ENCODE results near the gene BAIAP2.

The BAIAP2 gene

DNA sequence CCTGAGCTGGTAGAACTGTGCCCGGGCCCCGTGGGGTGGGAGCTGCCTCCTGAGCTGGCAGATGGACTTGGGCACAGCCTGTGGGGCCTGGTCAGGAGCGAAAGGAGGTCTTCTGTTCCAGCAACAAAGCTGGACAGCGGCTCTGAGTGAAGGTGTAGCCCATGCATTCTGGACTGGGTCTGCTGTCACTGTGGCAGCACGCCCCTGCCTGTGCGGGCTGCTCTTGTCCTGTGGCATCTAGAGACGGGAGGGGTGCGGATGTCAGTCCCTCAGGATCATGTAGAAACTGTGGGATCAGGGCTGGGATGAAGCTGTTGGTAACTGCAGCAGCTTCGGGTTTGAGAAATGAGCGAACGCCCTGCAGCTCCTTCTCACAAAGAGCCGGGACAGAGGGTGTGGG lies 19.4 kb downstream of the BAIAP2 start:
- TF ChIP-seq Cebpa-rat (IDR thresholded peaks at IDR 0.05): no peak
- Histone ChIP-seq H4K20me1 (peaks cover 0 to 63% (median 19%) of the 10 kb centered on the region in 11 experiments; a peak in 15 of 22 replicates), H3K9me3 (replicated peaks in 1 of 11) (no peaks in the 10 kb centered on the region), H3K36me3 (no peaks in the 10 kb centered on the region), H3K4me2 (peak overlapping the region in 6 of 11 experiments; percentile 48 to 60 (median 54); a peak in 8 of 22 replicates), H3K27me3 (peaks cover 32 to 90% (median 73%) of the 10 kb centered on the region in 11 experiments), H3K4me3 (no peak overlapping the region), H3K9ac (no peak overlapping the region), H3K4me1 (peaks cover 40 to 84% (median 66%) of the 10 kb centered on the region in 10 experiments), H3K27ac (no peak overlapping the region)

DNA sequence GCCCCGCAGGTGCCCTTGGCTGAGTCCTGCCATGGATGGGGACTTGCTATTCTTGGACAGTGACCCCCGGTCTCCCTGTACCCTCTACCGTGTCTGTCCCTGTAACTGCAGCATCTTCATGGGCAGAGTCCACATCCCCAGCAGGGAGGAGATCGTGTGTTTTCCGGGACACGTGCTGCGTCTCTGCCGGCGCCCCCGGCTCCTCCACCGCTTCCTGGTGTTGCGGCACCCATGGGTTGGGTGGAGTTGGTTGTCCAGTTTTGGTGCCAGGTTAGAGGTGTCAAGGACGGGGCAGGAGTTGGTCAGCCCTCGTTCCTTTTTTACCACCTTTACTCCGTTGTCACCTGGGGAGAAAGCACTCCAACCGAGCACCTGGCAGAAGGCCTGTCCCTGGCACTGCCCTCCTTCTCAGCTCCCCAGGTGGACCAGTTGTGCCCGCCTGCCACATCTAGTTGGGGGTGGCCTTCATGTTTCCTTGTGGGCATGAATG lies 20.0 kb downstream of the BAIAP2 start:
- H3K36me3 ChIP-seq: no peaks in the 10 kb centered on the region
- H3K27ac ChIP-seq: no peak overlapping the region
- H3K4me1 ChIP-seq: peaks cover 39 to 83% (median 63%) of the 10 kb centered on the region in 10 experiments
- peak overlapping the region in 8 of 11 experiments; percentile 25 to 60 (median 51); a peak in 14 of 22 replicates for H3K4me2 ChIP-seq
- H3K4me3 ChIP-seq: no peak overlapping the region
- no peak overlapping the region for H3K9ac ChIP-seq
- H4K20me1 ChIP-seq: peaks cover 0 to 56% (median 16%) of the 10 kb centered on the region in 11 experiments; a peak in 15 of 22 replicates
- peaks cover 28 to 90% (median 73%) of the 10 kb centered on the region in 11 experiments for H3K27me3 ChIP-seq
- H3K9me3 ChIP-seq (replicated peaks in 1 of 11): no peaks in the 10 kb centered on the region
- no peak for TF ChIP-seq Cebpa-rat (IDR thresholded peaks at IDR 0.05)

DNA sequence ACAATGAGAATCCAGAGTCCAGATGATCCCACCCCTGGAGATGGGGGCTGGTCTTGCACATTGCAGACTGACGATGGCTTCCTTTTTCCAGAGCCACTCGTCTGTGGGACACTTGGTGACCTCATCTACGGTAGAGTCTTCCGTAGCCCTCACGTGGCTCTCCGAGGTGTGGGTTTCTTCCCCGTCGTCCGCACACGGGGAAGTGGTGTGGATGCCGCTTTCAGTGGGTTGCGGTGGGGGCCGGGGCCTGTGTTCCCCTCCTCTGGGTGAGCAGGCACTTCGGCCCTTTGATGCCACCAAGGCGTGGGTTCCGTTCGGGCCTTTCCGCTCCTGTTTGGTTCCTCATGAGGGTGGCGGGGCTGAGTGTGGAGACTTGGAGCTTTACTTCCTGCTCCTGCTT lies 21.4 kb downstream of the BAIAP2 start:
- TF ChIP-seq Cebpa-rat (IDR thresholded peaks at IDR 0.05): no peak
- H3K27ac ChIP-seq: no peak overlapping the region
- H3K4me3 ChIP-seq: no peak overlapping the region
- no peaks in the 10 kb centered on the region for H3K36me3 ChIP-seq
- peaks cover 0 to 43% (median 9%) of the 10 kb centered on the region in 11 experiments; a peak in 11 of 22 replicates for H4K20me1 ChIP-seq
- peak overlapping the region in 3 of 11 experiments; percentile 48 to 60 (median 59); a peak in 4 of 22 replicates for H3K4me2 ChIP-seq
- H3K4me1 ChIP-seq: peaks cover 25 to 83% (median 63%) of the 10 kb centered on the region in 10 experiments
- no peak overlapping the region for H3K9ac ChIP-seq
- peaks cover 33 to 90% (median 74%) of the 10 kb centered on the region in 11 experiments for H3K27me3 ChIP-seq
- no peaks in the 10 kb centered on the region for H3K9me3 ChIP-seq (replicated peaks in 1 of 11)

GRCh38 chr17:81057079-81057730 lies 22.3 kb downstream of the BAIAP2 start:
- peaks cover 16 to 81% (median 58%) of the 10 kb centered on the region in 10 experiments for H3K4me1 ChIP-seq
- peaks cover 0 to 37% (median 5%) of the 10 kb centered on the region in 11 experiments; a peak in 10 of 22 replicates for H4K20me1 ChIP-seq
- TF ChIP-seq Cebpa-rat (IDR thresholded peaks at IDR 0.05): no peak
- H3K9ac ChIP-seq: peak overlapping the region in 2 of 11 experiments; percentile 3 to 12; a peak in 3 of 22 replicates
- no peaks in the 10 kb centered on the region for H3K36me3 ChIP-seq
- H3K27me3 ChIP-seq: peaks cover 40 to 90% (median 74%) of the 10 kb centered on the region in 11 experiments
- H3K4me2 ChIP-seq: peak overlapping the region in 10 of 11 experiments; percentile 2 to 57 (median 22); a peak in 12 of 22 replicates
- H3K4me3 ChIP-seq: no peak overlapping the region
- H3K9me3 ChIP-seq (replicated peaks in 1 of 11): no peaks in the 10 kb centered on the region
- no peak overlapping the region for H3K27ac ChIP-seq

DNA sequence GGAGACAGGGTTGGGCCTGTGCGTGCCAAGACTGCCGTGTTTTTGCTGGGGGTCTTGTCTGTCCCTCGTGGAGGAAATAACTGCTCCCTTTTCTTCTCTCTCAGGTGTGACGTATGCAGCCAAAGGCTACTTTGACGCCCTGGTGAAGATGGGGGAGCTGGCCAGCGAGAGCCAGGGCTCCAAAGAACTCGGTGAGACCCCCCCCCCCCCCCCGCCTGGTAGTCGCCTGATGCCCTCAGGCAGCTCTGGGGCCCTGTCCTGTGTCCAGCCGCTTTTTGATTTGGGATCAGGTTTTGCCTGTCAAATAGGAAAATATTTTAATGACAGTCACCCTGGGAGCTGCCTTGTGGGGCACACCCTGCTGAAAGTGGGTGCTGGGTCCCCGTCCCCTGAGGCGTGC lies 22.8 kb downstream of the BAIAP2 start:
- no peak overlapping the region for H3K27ac ChIP-seq
- H3K9me3 ChIP-seq (replicated peaks in 1 of 11): no peaks in the 10 kb centered on the region
- no peak for TF ChIP-seq Cebpa-rat (IDR thresholded peaks at IDR 0.05)
- H4K20me1 ChIP-seq: peaks cover 0 to 33% (median 3%) of the 10 kb centered on the region in 11 experiments; a peak in 9 of 22 replicates
- H3K4me2 ChIP-seq: peak overlapping the region in 5 of 11 experiments; percentile 7 to 57 (median 35); a peak in 8 of 22 replicates
- H3K9ac ChIP-seq: 0 out of 22 replicates have a peak overlapping the region, but pooled peaks of 1 of the 11 experiments have one; percentile 12
- H3K27me3 ChIP-seq: peaks cover 38 to 89% (median 71%) of the 10 kb centered on the region in 11 experiments
- H3K4me3 ChIP-seq: no peak overlapping the region
- no peaks in the 10 kb centered on the region for H3K36me3 ChIP-seq
- H3K4me1 ChIP-seq: peaks cover 10 to 75% (median 54%) of the 10 kb centered on the region in 10 experiments; a peak in 19 of 20 replicates

GRCh38 chr17:81058263-81058871 lies 23.4 kb downstream of the BAIAP2 start:
- H3K9me3 ChIP-seq (replicated peaks in 1 of 11): no peaks in the 10 kb centered on the region
- no peak for TF ChIP-seq Cebpa-rat (IDR thresholded peaks at IDR 0.05)
- no peak overlapping the region for H3K27ac ChIP-seq
- peaks cover 12 to 74% (median 56%) of the 10 kb centered on the region in 10 experiments for H3K4me1 ChIP-seq
- H3K4me3 ChIP-seq: no peak overlapping the region
- no peaks in the 10 kb centered on the region for H3K36me3 ChIP-seq
- H3K4me2 ChIP-seq: peak overlapping the region in 2 of 11 experiments; percentile 6 to 35; a peak in 2 of 22 replicates
- H4K20me1 ChIP-seq: peaks cover 0 to 27% (median 3%) of the 10 kb centered on the region in 11 experiments; a peak in 9 of 22 replicates
- peaks cover 37 to 88% (median 70%) of the 10 kb centered on the region in 11 experiments for H3K27me3 ChIP-seq
- H3K9ac ChIP-seq: no peak overlapping the region

- H4K20me1 ChIP-seq: peaks cover 0 to 32% (median 4%) of the 10 kb centered on the region in 11 experiments; a peak in 9 of 22 replicates
- H3K27ac ChIP-seq: no peak overlapping the region; a peak in 2 of 22 replicates
- no peaks in the 10 kb centered on the region for H3K9me3 ChIP-seq (replicated peaks in 1 of 11)
- H3K4me2 ChIP-seq: peak overlapping the region in 1 of 11 experiments; percentile 37; a peak in 1 of 22 replicates
- no peak overlapping the region for H3K4me3 ChIP-seq
- peaks cover 43 to 92% (median 75%) of the 10 kb centered on the region in 11 experiments for H3K27me3 ChIP-seq
- H3K9ac ChIP-seq: no peak overlapping the region
- H3K36me3 ChIP-seq: no peaks in the 10 kb centered on the region
- no peak for TF ChIP-seq Cebpa-rat (IDR thresholded peaks at IDR 0.05)
- peaks cover 19 to 79% (median 62%) of the 10 kb centered on the region in 10 experiments for H3K4me1 ChIP-seq
Measured at GRCh38 chr17:81059026-81059425, 24.1 kb downstream of the BAIAP2 start.

GRCh38 chr17:81060416-81060815 lies 25.5 kb downstream of the BAIAP2 start:
- H3K4me3 ChIP-seq: no peak overlapping the region
- peak overlapping the region; percentile 3 to 74 (median 50); a peak in 20 of 22 replicates for H3K4me2 ChIP-seq
- peak overlapping the region in 3 of 11 experiments; percentile 14 to 47 (median 35); a peak in 3 of 22 replicates for H3K27ac ChIP-seq
- 0 out of 22 replicates have a peak overlapping the region, but pooled peaks of 3 of the 11 experiments have one; percentile 1 to 14 (median 6) for H3K9ac ChIP-seq
- peak in 1 of 11 experiments; percentile 71; a peak in 1 of 22 replicates for TF ChIP-seq Cebpa-rat (IDR thresholded peaks at IDR 0.05)
- H3K9me3 ChIP-seq (replicated peaks in 1 of 11): no peaks in the 10 kb centered on the region
- peaks cover 23 to 77% (median 56%) of the 10 kb centered on the region in 10 experiments for H3K4me1 ChIP-seq
- no peaks in the 10 kb centered on the region for H3K36me3 ChIP-seq
- H4K20me1 ChIP-seq: peaks cover 0 to 33% (median 10%) of the 10 kb centered on the region in 11 experiments; a peak in 9 of 22 replicates
- H3K27me3 ChIP-seq: peaks cover 49 to 94% (median 76%) of the 10 kb centered on the region in 11 experiments
